ENCODE measurements around the gene PGAM2.
"Not testable (repeated sequence)": the region's sequence is repeated elsewhere in the genome, so short reads cannot be mapped to it uniquely, and the experiment has no call there.

The PGAM2 gene

DNA sequence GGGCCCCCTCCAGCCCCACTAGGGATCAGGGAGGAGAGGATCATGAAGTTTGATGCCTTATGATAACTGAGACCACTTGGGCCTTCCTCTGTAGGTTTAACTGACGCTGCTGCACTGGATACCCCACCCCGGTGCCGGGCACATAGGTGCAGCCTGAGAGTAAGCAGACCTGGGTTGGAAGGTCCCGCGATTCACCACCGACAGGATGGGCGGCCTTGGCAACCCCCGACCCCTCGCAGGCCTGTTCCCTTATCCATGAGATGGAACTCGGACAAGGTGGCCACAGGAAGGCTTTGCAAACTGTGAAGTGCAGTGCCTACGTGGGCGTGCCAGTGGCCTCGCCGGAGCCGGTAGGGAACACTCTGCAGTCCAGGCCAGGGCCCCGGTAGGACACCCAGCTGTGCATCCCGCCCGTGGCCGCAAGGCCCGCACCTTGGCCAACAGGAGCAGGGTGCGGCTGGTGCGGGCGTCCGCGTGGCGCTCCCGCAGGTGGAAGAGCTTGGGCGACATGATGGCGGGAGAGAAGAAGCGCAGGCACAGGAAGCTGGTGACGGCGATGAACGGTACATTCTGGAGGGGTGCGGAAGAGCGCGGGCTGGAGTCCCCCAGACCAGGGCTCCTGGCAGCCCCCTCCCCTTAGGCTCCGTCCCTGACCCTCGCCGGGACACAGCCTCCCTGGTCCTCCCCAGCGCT, 25.4 kb downstream of the PGAM2 start:
- H3K27ac ChIP-seq (ENCODE audit: low read depth, low read length); H3K4me3 ChIP-seq (ENCODE audit: low read depth in 1 of 2, low read length in 2 of 2); H3K9ac ChIP-seq (ENCODE audit: low read depth in 1 of 2, low read length in 2 of 2); H3K9me3 ChIP-seq (ENCODE audit: control insufficient read depth in 1 of 2, low read length in 2 of 2); H3K27me3 ChIP-seq (ENCODE audit: control insufficient read depth in 1 of 2, insufficient read depth in 2 of 2, low read length in 2 of 2); H3K4me1 ChIP-seq (ENCODE audit: control insufficient read depth in 1 of 2, insufficient read depth in 2 of 2, low read length in 2 of 2); H3K36me3 ChIP-seq (ENCODE audit: control insufficient read depth in 1 of 2, insufficient read depth in 2 of 2, low read length in 2 of 2): not testable (repeated sequence)

DNA sequence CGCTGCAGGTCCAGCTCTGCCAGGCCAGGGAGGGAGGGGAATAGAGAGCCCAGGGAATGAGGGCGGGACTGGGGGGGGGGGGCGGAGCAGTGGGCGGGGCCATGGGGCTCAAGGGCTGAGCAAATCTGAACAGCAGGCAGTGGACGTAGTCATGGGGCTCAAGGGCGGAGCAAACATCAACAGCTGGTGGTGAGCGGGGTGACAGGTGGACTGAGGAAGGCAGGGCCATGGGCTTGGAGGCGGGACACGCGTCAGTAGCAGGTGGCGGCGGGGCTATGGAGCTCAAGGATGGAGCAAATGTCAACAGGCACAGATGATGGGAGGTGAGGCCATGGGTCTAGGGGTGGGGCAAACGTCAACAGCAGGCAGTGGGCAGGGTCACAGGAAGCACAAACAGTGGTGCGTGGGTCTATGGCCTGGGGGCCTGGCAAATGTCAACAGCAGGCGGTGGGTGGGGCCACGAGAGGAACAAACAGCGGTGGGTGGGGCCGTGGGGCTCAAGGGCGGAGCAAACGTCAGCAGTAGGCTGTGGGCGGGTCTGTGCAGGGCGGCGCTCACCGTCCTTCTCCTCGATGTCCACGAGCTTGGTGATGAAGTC, 26.3 kb downstream of the PGAM2 start:
- not testable (repeated sequence) for H3K36me3 ChIP-seq (ENCODE audit: control insufficient read depth in 1 of 2, insufficient read depth in 2 of 2, low read length in 2 of 2); H3K27me3 ChIP-seq (ENCODE audit: control insufficient read depth in 1 of 2, insufficient read depth in 2 of 2, low read length in 2 of 2); H3K9me3 ChIP-seq (ENCODE audit: control insufficient read depth in 1 of 2, low read length in 2 of 2); H3K4me1 ChIP-seq (ENCODE audit: control insufficient read depth in 1 of 2, insufficient read depth in 2 of 2, low read length in 2 of 2)
- peak overlapping the region; percentile 38 for H3K27ac ChIP-seq (ENCODE audit: low read depth, low read length)
- peak overlapping the region in 1 of 2 donors; percentile 65 for H3K4me3 ChIP-seq (ENCODE audit: low read depth in 1 of 2, low read length in 2 of 2)
- H3K9ac ChIP-seq (ENCODE audit: low read depth in 1 of 2, low read length in 2 of 2) = peak overlapping the region in 1 of 2 donors; percentile 12

DNA sequence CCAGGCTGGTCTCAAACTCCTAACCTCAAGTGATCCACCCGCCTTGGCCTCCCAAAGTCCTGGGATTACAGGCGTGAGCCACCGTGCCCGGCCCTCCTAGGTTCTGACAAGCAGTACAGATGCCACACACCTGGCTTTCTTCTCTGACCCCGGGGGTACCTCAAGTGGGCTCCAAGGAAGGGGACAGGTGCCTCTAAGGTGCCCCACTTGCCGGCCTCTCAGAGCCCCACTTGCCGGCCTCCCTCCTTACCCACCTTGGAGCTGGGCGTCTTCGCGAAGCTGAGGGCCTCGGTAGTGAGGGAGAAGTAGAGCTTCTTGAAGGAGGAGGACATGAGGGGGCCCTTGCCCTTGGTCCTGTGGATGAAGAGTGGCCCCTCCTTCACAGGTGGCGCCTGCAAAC, 26.8 kb downstream of the PGAM2 start:
- not testable (repeated sequence) for H3K27me3 ChIP-seq (ENCODE audit: control insufficient read depth in 1 of 2, insufficient read depth in 2 of 2, low read length in 2 of 2); H3K4me3 ChIP-seq (ENCODE audit: low read depth in 1 of 2, low read length in 2 of 2)

DNA sequence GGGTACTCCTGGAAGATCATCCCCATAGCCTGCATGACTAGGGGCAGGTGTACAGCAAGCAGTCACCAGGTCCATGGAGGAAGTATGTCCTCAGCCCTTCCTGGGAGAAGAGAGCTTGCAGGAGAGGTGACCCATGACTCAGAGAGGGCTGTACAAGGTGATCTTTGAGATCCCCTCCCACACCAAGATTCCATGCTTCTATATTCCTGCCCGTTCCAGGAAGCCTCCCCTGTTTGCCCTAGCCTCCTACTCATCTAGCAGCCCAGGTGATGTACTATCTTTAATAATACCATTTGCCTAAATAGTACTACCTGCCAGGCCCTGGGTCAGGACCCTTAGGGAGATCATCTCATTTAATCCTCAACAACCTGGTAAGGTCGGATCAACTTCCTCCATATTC, 27.4 kb downstream of the PGAM2 start:
- H3K9me3 ChIP-seq (ENCODE audit: control insufficient read depth in 1 of 2, low read length in 2 of 2); H3K9ac ChIP-seq (ENCODE audit: low read depth in 1 of 2, low read length in 2 of 2); H3K27me3 ChIP-seq (ENCODE audit: control insufficient read depth in 1 of 2, insufficient read depth in 2 of 2, low read length in 2 of 2); H3K27ac ChIP-seq (ENCODE audit: low read depth, low read length); H3K4me1 ChIP-seq (ENCODE audit: control insufficient read depth in 1 of 2, insufficient read depth in 2 of 2, low read length in 2 of 2); H3K4me3 ChIP-seq (ENCODE audit: low read depth in 1 of 2, low read length in 2 of 2); H3K36me3 ChIP-seq (ENCODE audit: control insufficient read depth in 1 of 2, insufficient read depth in 2 of 2, low read length in 2 of 2): not testable (repeated sequence)

More for the DNA sequence above, 26.8 kb downstream of the PGAM2 start:
- H3K4me1 ChIP-seq (ENCODE audit: control insufficient read depth in 1 of 2, insufficient read depth in 2 of 2, low read length in 2 of 2); H3K9ac ChIP-seq (ENCODE audit: low read depth in 1 of 2, low read length in 2 of 2); H3K36me3 ChIP-seq (ENCODE audit: control insufficient read depth in 1 of 2, insufficient read depth in 2 of 2, low read length in 2 of 2); H3K27ac ChIP-seq (ENCODE audit: low read depth, low read length); H3K9me3 ChIP-seq (ENCODE audit: control insufficient read depth in 1 of 2, low read length in 2 of 2): not testable (repeated sequence)

DNA sequence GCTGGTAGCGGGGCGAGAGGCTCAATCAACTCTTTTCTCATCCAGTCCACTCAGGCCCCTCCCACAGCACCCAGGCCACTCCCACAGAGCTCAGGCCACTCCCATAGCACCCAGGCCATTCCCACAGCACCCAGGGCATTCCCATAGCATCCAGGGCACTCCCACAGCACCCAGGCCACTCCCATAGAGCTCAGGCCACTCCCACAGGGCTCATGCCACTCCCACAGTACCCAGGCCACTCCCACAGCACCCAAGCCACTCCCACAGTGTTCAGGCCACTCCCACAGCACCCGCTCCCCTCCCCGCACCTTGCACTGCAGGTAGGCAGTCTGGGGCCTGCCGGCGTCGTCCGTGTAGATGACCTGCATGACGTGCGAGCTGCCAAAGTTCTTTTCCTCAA, 29.0 kb downstream of the PGAM2 start:
- not testable (repeated sequence) for H3K9me3 ChIP-seq (ENCODE audit: control insufficient read depth in 1 of 2, low read length in 2 of 2); H3K27ac ChIP-seq (ENCODE audit: low read depth, low read length); H3K4me1 ChIP-seq (ENCODE audit: control insufficient read depth in 1 of 2, insufficient read depth in 2 of 2, low read length in 2 of 2); H3K9ac ChIP-seq (ENCODE audit: low read depth in 1 of 2, low read length in 2 of 2); H3K36me3 ChIP-seq (ENCODE audit: control insufficient read depth in 1 of 2, insufficient read depth in 2 of 2, low read length in 2 of 2); H3K27me3 ChIP-seq (ENCODE audit: control insufficient read depth in 1 of 2, insufficient read depth in 2 of 2, low read length in 2 of 2); H3K4me3 ChIP-seq (ENCODE audit: low read depth in 1 of 2, low read length in 2 of 2)

DNA sequence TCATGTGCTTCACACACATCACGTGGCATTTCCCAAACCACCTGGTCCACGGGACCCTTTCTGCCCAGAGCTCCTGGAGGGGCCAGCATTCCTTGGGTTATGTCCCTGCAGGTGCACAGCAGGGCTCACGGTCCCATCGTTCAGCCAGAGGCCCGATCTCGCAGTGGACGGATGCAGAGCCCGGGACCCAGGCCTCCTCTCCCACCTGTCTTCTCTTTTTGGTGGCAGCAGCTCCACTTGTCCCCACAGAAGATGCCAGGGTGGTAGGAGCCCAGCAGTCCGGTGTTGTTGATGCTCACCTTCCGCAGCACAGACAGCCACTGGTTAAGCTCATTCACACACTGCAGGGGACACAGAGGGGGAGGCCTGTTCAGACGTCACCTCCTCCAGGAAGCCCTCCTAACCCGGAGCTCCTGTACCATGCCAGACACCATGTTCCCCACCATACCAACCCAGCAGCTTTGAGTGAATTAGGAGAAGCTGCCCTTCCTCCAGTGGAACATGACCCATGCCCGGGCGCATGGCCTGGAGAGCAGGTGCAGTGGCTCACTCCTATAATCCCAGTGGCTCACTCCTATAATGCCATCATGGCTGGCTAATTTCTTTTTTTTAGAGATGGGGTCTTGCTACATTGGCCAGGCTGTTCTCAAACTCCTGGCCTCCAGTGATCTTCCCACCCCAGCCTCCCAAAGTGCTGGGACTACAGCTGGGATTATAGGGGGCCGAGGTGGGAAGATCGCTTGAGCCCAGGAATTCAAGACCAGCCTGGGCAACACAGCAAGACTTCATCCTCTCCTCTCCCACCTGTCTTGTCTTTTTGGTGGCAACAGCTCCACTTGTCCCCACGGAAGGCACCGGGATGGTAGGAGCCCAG, 31.2 kb downstream of the PGAM2 start:
- not testable (repeated sequence) for H3K4me3 ChIP-seq (ENCODE audit: low read depth in 1 of 2, low read length in 2 of 2); H3K27ac ChIP-seq (ENCODE audit: low read depth, low read length); H3K9ac ChIP-seq (ENCODE audit: low read depth in 1 of 2, low read length in 2 of 2); H3K4me1 ChIP-seq (ENCODE audit: control insufficient read depth in 1 of 2, insufficient read depth in 2 of 2, low read length in 2 of 2); H3K9me3 ChIP-seq (ENCODE audit: control insufficient read depth in 1 of 2, low read length in 2 of 2); H3K36me3 ChIP-seq (ENCODE audit: control insufficient read depth in 1 of 2, insufficient read depth in 2 of 2, low read length in 2 of 2); H3K27me3 ChIP-seq (ENCODE audit: control insufficient read depth in 1 of 2, insufficient read depth in 2 of 2, low read length in 2 of 2)

DNA sequence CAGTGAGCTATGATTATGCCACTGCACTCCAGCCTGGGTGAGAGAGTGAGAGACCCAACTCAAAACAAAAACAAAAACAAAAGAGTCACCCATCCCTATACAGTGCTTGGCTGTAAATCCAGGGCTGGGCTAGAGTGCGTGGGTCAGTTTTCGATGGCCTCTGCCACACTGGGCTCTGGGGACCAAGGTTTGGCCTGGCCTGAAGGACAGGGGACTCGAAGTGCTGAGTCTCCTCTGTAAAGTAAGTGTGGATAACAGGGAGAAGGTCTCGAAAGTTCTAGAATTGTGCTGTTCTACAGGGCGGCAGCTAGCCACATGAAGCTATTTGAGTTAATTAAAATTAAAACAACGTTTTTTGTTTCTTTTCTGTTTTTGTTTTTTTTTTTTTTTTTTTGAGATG, 33.3 kb downstream of the PGAM2 start:
- not testable (repeated sequence) for H3K4me3 ChIP-seq (ENCODE audit: low read depth in 1 of 2, low read length in 2 of 2); H3K36me3 ChIP-seq (ENCODE audit: control insufficient read depth in 1 of 2, insufficient read depth in 2 of 2, low read length in 2 of 2); H3K27me3 ChIP-seq (ENCODE audit: control insufficient read depth in 1 of 2, insufficient read depth in 2 of 2, low read length in 2 of 2); H3K27ac ChIP-seq (ENCODE audit: low read depth, low read length); H3K4me1 ChIP-seq (ENCODE audit: control insufficient read depth in 1 of 2, insufficient read depth in 2 of 2, low read length in 2 of 2); H3K9ac ChIP-seq (ENCODE audit: low read depth in 1 of 2, low read length in 2 of 2); H3K9me3 ChIP-seq (ENCODE audit: control insufficient read depth in 1 of 2, low read length in 2 of 2)

DNA sequence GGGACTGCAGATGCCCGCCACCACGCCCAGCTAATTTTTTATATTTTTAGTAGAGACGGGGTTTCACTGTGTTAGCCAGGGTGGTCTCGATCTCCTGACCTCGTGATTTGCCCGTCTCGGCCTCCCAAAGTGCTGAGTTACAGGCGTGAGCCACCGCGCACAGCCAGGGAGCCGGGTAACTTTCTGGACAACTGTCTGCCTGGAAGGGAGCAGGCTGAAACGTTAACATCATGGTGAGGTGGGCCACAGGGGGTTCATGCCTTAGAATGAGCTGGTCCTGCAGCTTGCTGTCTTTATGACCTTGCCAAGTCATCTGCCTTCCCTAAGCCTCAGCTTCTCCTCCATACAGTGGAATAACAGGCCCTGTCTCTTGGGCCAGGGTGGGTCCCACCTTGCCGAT, 34.0 kb downstream of the PGAM2 start:
- not testable (repeated sequence) for H3K4me3 ChIP-seq (ENCODE audit: low read depth in 1 of 2, low read length in 2 of 2); H3K27me3 ChIP-seq (ENCODE audit: control insufficient read depth in 1 of 2, insufficient read depth in 2 of 2, low read length in 2 of 2); H3K9me3 ChIP-seq (ENCODE audit: control insufficient read depth in 1 of 2, low read length in 2 of 2); H3K27ac ChIP-seq (ENCODE audit: low read depth, low read length); H3K36me3 ChIP-seq (ENCODE audit: control insufficient read depth in 1 of 2, insufficient read depth in 2 of 2, low read length in 2 of 2); H3K9ac ChIP-seq (ENCODE audit: low read depth in 1 of 2, low read length in 2 of 2); H3K4me1 ChIP-seq (ENCODE audit: control insufficient read depth in 1 of 2, insufficient read depth in 2 of 2, low read length in 2 of 2)

DNA sequence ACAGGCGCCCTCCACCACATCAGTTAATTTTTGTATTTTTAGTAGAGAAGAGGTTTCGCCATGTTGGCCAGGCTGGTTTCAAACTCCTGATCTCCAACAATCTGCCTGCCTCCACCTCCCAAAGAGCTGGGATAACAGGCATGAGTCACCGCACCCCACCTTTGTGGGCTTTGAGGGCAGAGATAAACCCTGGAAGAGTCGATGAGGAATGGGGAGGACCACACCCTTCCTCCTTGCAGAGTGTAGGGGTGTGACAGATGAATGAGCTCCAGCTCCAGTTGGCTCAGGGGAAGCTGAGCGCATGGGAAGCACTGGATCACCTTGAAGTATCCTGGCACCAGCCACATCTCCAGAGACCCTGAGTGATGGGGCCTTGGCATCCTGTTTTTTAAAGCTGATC, 35.3 kb downstream of the PGAM2 start:
- H3K4me1 ChIP-seq (ENCODE audit: control insufficient read depth in 1 of 2, insufficient read depth in 2 of 2, low read length in 2 of 2); H3K9me3 ChIP-seq (ENCODE audit: control insufficient read depth in 1 of 2, low read length in 2 of 2); H3K36me3 ChIP-seq (ENCODE audit: control insufficient read depth in 1 of 2, insufficient read depth in 2 of 2, low read length in 2 of 2); H3K27me3 ChIP-seq (ENCODE audit: control insufficient read depth in 1 of 2, insufficient read depth in 2 of 2, low read length in 2 of 2); H3K4me3 ChIP-seq (ENCODE audit: low read depth in 1 of 2, low read length in 2 of 2); H3K9ac ChIP-seq (ENCODE audit: low read depth in 1 of 2, low read length in 2 of 2); H3K27ac ChIP-seq (ENCODE audit: low read depth, low read length): not testable (repeated sequence)

DNA sequence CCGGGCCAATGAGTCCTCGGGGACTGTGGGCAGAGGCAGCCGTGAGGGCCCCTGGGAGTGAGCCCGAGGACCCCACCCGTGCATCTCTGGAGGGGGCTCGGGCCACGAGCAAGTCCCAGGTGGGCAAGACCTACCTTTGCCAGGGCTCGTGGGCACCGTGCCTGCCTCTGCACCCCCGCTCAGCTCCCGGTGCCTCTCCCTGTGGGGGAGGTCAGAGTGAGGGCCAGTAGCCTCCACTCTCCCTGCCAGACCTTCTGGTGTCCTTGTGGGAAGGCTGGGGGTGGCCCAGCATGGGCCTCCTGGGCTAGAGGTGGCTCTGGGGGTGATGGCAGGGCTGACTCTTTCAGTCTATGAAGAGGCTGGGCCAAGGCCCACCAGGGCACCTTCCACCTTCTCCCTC, 35.9 kb downstream of the PGAM2 start:
- not testable (repeated sequence) for H3K27me3 ChIP-seq (ENCODE audit: control insufficient read depth in 1 of 2, insufficient read depth in 2 of 2, low read length in 2 of 2); H3K4me1 ChIP-seq (ENCODE audit: control insufficient read depth in 1 of 2, insufficient read depth in 2 of 2, low read length in 2 of 2); H3K4me3 ChIP-seq (ENCODE audit: low read depth in 1 of 2, low read length in 2 of 2); H3K27ac ChIP-seq (ENCODE audit: low read depth, low read length); H3K9me3 ChIP-seq (ENCODE audit: control insufficient read depth in 1 of 2, low read length in 2 of 2); H3K9ac ChIP-seq (ENCODE audit: low read depth in 1 of 2, low read length in 2 of 2); H3K36me3 ChIP-seq (ENCODE audit: control insufficient read depth in 1 of 2, insufficient read depth in 2 of 2, low read length in 2 of 2)

All from duodenal mucosa (tissue), 2 donors.